ENCODE data around the gene STRIP1. TPM values are rescaled to one million over a fixed set of nuclear protein-coding genes. Genes with fewer than 3 reads are reported as not detected.

Gene STRIP1
- total RNA-seq, 1 donor from 2014 or later = 44.5 TPM

GRCh38 chr1:110098222-110099026 lies 64.0 kb downstream of the STRIP1 start:
- DNase-seq (ENCODE audit: low read depth) = no peak
- no peak for TF ChIP-seq CTCF (IDR thresholded peaks at IDR 0.05; ENCODE audit: insufficient read depth, low read length, severe bottlenecking)
- H3K27me3 ChIP-seq (ENCODE audit: control insufficient read depth, insufficient read depth, low read length) = peaks cover 10% of the 10 kb centered on the region
- no peak overlapping the region for H3K4me3 ChIP-seq (ENCODE audit: low read depth, low read length)
- no peak for FAIRE-seq
- H3K36me3 ChIP-seq (ENCODE audit: control insufficient read depth, insufficient read depth, low read length) = no peaks in the 10 kb centered on the region

- TF ChIP-seq CTCF (IDR thresholded peaks at IDR 0.05; ENCODE audit: insufficient read depth, low read length, severe bottlenecking) = no peak
- no peaks in the 10 kb centered on the region for H3K36me3 ChIP-seq (ENCODE audit: control insufficient read depth, insufficient read depth, low read length)
- no peak for FAIRE-seq
Measured at GRCh38 chr1:110100335-110100734, 65.9 kb downstream of the STRIP1 start.

GRCh38 chr1:110102081-110102480 lies 67.7 kb downstream of the STRIP1 start:
- DNase-seq (ENCODE audit: low read depth) (no peak), FAIRE-seq (no peak)
- TF ChIP-seq CTCF (IDR thresholded peaks at IDR 0.05; ENCODE audit: insufficient read depth, low read length, severe bottlenecking) = no peak
- Histone ChIP-seq H3K27me3 (ENCODE audit: control insufficient read depth, insufficient read depth, low read length) (peaks cover 3% of the 10 kb centered on the region), H3K4me3 (ENCODE audit: low read depth, low read length) (no peak overlapping the region), H3K36me3 (ENCODE audit: control insufficient read depth, insufficient read depth, low read length) (no peaks in the 10 kb centered on the region)

More at GRCh38 chr1:110100335-110100734, 65.9 kb downstream of the STRIP1 start:
- Histone ChIP-seq H3K27me3 (ENCODE audit: control insufficient read depth, insufficient read depth, low read length) (peaks cover 9% of the 10 kb centered on the region), H3K4me3 (ENCODE audit: low read depth, low read length) (no peak overlapping the region)
- no peak for DNase-seq (ENCODE audit: low read depth)

Other genes starting within 250 kb of the STRIP1 start
- 1.1 and 1.3 TPM in 2 replicates for gene CSF1, start 123.8 kb upstream of the STRIP1 start, total RNA-seq
- 31.6 and 75.1 TPM in 2 replicates for gene AHCYL1, start 49.9 kb upstream of the STRIP1 start, total RNA-seq
- not detected in 2 replicates for gene ALX3, start 36.0 kb downstream of the STRIP1 start, total RNA-seq
- not detected in 2 replicates for gene UBL4B, start 77.8 kb downstream of the STRIP1 start, total RNA-seq
- 0.53 TPM in 1 of 2 replicates, not detected in the other for gene SLC6A17, start 115.9 kb downstream of the STRIP1 start, total RNA-seq
- 0.51 and 0.53 TPM in 2 replicates for gene KCNC4, start 175.7 kb downstream of the STRIP1 start, total RNA-seq

Data from bronchial epithelial cell (primary cell).